ENCODE data around the gene CDK2AP2.

DNA sequence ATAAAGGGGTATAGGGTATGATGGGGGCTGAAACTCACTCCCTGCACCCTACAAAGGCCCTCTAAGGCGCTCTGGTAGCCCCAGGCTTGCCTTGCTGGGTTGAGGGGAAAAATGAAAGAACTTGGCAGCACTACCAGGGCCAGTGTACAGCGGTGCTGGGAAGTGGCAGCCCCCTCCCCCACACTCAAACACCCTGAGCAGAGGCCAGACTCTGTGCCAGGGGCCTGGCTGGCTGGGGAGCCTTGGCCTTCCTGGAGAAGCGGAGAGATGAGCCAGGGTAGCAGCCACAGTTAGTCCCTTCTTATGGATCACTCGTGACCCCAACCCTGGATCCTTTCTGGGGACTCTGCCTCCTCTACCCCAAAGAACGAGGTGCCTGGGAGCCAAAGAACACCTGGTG lies 41.6 kb downstream of the CDK2AP2 start:
- TF ChIP-seq CTCF (IDR thresholded peaks at IDR 0.05) (no peak), POLR2A (IDR thresholded peaks at IDR 0.05) (no peak)

Data from thyroid gland (tissue), 4 donors.